GM12874 (cell line): Measurements from ENCODE around the gene PCDH9.

Experiments used
- CTCF ChIP-seq: IDR thresholded peaks from 2 replicates; pipeline ENCODE4 v1.5.1; 2011; ENCODE audit warnings: low read depth, mild to moderate bottlenecking, control low read depth, low read length, moderate library complexity; ENCODE audit not compliant: insufficient read depth

PCDH9 gene

GRCh38 chr13:66560991-66561390, 669.1 kb downstream of the PCDH9 start:
- TF ChIP-seq CTCF = no peak

GRCh38 chr13:66560189-66560588, 669.9 kb downstream of the PCDH9 start:
- no peak for TF ChIP-seq CTCF

- no peak for TF ChIP-seq CTCF
Observed at GRCh38 chr13:66559093-66559492, 671.0 kb downstream of the PCDH9 start.

- no peak for TF ChIP-seq CTCF
Observed at GRCh38 chr13:66558506-66558905, 671.6 kb downstream of the PCDH9 start.

GRCh38 chr13:66557357-66557756, 672.8 kb downstream of the PCDH9 start:
- no peak for TF ChIP-seq CTCF

- no peak for TF ChIP-seq CTCF
Observed at GRCh38 chr13:66556306-66556705, 673.8 kb downstream of the PCDH9 start.

- no peak for TF ChIP-seq CTCF
Observed at GRCh38 chr13:66553391-66553790, 676.7 kb downstream of the PCDH9 start.

GRCh38 chr13:66551128-66551527, 679.0 kb downstream of the PCDH9 start:
- no peak for TF ChIP-seq CTCF
